ENCODE data around the gene ATP8B1.
A peak's percentile ranks its signal among the peaks of the same experiment; 100 is the strongest.

GRCh38 chr18:57630002-57630753 is 172.9 kb downstream of the ATP8B1 start:
- peak; percentile 56 to 95 (median 70) for TF ChIP-seq CTCF (IDR thresholded peaks at IDR 0.05)
- peak in 1 of 2 donors; percentile 40 for TF ChIP-seq POLR2A (IDR thresholded peaks at IDR 0.05)
